Upper lobe of left lung (tissue), 6 donors: ENCODE results near the gene CAPN5. TPM values are rescaled to one million over a fixed set of nuclear protein-coding genes. Genes with fewer than 3 reads are reported as not detected.

Experiments used
- ATAC-seq, 2 donors: fragments of 200-7000 bp; cut with Tn5 transposase; one replicate each; pipeline ENCODE4 v1.9.1; 2022; ENCODE audit warnings: mild to moderate bottlenecking in 2 of 2, moderate library complexity in 2 of 2; ENCODE audit not compliant: low FRiP score in 2 of 2
- DNase-seq, 2 donors: peaks; one replicate each; pipeline ENCODE4 v3.0.0-alpha.2; 2019 to 2020
- H3K27ac ChIP-seq, 4 donors: fragments of 200-600 bp; sonication (generic); one replicate each; pipeline ENCODE4 v1.5.1; 2016 to 2019
- H3K27me3 ChIP-seq, 4 donors: fragments of 200-600 bp; sonication (generic); one replicate each; pipeline ENCODE4 v1.5.1; 2017 to 2019
- H3K36me3 ChIP-seq, 4 donors: fragments of 200-600 bp; sonication (generic); one replicate each; pipeline ENCODE4 v1.5.1; 2016 to 2019
- H3K4me1 ChIP-seq, 4 donors: fragments of 200-600 bp; sonication (generic); one replicate each; pipeline ENCODE4 v1.5.1; 2018 to 2019
- H3K4me3 ChIP-seq, 4 donors: fragments of 200-600 bp; sonication (generic); one replicate each; pipeline ENCODE4 v1.5.1; 2017 to 2019; ENCODE audit warnings: mild to moderate bottlenecking in 2 of 4, moderate library complexity in 1 of 4
- H3K9me3 ChIP-seq, 4 donors: fragments of 200-600 bp; sonication (generic); one replicate each; pipeline ENCODE4 v1.5.1; 2018 to 2019
- EP300 ChIP-seq, 4 donors: sonication (generic); formaldehyde crosslinking; IDR thresholded peaks; one replicate each; pipeline ENCODE4 v1.5.1; 2017; ENCODE audit warnings: antibody characterized with exemption in 4 of 4, control low read depth in 2 of 4
- POLR2A ChIP-seq, 4 donors: fragments of 450-650 bp; IDR thresholded peaks; one replicate each; pipeline ENCODE4 v1.5.1; 2016 to 2017; ENCODE audit warnings: antibody characterized with exemption in 4 of 4, mild to moderate bottlenecking in 2 of 4
- POLR2AphosphoS5 ChIP-seq, 2 donors: sonication (generic); formaldehyde crosslinking; IDR thresholded peaks; one replicate each; pipeline ENCODE4 v1.5.1; 2017; ENCODE audit warnings: antibody characterized with exemption in 2 of 2
- WGBS, 2 donors: methylation state at CpG; one replicate each; pipeline ENCODE4 v1.1.5; 2017 to 2018; 5-methylcytosine and 5-hydroxymethylcytosine counted together
- total RNA-seq, 6 donors: library from RNA; depleted of rRNA in 4 of 6; stranded (reverse); fragments of >200 nt in 4 of 6; gene quantifications; one replicate each; pipeline versions ENCODE4 v1.1.0 to v1.2.1, GENCODE V29; 2016 to 2021
- TF ChIP-seq, protein P1 (sequence below), 6 experiments: fragments of 450-650 bp in 4 of 6; fragments of 200-600 bp in 2 of 6; sonication (generic) in 2 of 6; IDR thresholded peaks; one replicate each; pipeline ENCODE4 v1.5.1; 2016 to 2019; ENCODE audit warnings: antibody characterized with exemption in 6 of 6
- donor health status: DM: no; HTN: no; CAD: no; lungs with moderate emphysema.
- donor health status: DM: no; HTN: yes; CAD: no; lungs with severe emphysema.

CAPN5 gene
- total RNA-seq, 6 donors from 2014 or later: 2.6 to 8.4 (median 4.4) TPM

- DNase-seq (no peak), ATAC-seq (no peak)
- WGBS, 2 donors: 68 to 94% methylated on average over 7 to 10 of the region's 11 CpGs
- Histone ChIP-seq H3K27me3 (no peaks in the 10 kb centered on the region), H3K9me3 (no peaks in the 10 kb centered on the region), H3K27ac (no peak overlapping the region), H3K36me3 (no peaks in the 10 kb centered on the region), H3K4me3 (no peak overlapping the region), H3K4me1 (peaks cover 0 to 1% (median under 1%) of the 10 kb centered on the region in 4 donors)
- TF ChIP-seq EP300 (IDR thresholded peaks at IDR 0.05) (no peak), POLR2AphosphoS5 (IDR thresholded peaks at IDR 0.05) (no peak), POLR2A (IDR thresholded peaks at IDR 0.05) (no peak)
- TF ChIP-seq, protein P1, sequence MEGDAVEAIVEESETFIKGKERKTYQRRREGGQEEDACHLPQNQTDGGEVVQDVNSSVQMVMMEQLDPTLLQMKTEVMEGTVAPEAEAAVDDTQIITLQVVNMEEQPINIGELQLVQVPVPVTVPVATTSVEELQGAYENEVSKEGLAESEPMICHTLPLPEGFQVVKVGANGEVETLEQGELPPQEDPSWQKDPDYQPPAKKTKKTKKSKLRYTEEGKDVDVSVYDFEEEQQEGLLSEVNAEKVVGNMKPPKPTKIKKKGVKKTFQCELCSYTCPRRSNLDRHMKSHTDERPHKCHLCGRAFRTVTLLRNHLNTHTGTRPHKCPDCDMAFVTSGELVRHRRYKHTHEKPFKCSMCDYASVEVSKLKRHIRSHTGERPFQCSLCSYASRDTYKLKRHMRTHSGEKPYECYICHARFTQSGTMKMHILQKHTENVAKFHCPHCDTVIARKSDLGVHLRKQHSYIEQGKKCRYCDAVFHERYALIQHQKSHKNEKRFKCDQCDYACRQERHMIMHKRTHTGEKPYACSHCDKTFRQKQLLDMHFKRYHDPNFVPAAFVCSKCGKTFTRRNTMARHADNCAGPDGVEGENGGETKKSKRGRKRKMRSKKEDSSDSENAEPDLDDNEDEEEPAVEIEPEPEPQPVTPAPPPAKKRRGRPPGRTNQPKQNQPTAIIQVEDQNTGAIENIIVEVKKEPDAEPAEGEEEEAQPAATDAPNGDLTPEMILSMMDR (IDR thresholded peaks at IDR 0.05): no peak
Measured at GRCh38 chr11:77088236-77089003, 21.6 kb downstream of the CAPN5 start.

DNA sequence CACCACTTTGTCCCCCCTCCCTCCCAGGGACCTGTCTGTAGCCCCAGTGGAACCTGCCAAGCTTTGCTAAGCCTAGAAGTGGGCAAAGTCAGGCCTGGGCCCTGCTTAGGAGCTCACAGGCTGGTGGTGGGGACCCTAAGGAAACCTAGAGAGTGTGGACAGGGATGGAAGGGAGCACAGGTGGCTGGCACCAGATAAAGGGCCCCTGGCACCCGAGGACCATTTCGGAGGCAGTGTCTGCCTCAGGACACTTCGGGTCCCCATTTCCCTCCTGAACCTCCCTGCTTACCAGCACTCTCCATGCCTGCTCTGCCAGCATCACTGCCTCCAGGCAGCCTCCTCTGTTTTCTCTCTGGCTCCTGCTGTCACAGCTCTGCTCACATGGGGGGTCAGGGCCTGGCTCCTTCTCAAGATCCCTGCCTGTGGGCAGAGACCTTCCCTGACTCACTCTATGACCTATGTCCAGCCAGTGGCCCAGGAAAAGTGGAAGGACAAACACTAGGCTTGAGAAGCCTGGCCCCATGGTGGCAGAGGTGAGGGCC, 22.3 kb downstream of the CAPN5 start:
- H3K4me3 ChIP-seq: no peak overlapping the region
- H3K4me1 ChIP-seq: no peaks in the 10 kb centered on the region
- no peaks in the 10 kb centered on the region for H3K27me3 ChIP-seq
- H3K36me3 ChIP-seq: no peaks in the 10 kb centered on the region
- ATAC-seq (no peak), DNase-seq (no peak)
- 79 to 90% methylated on average over 3 of the region's 3 CpGs for WGBS, 2 donors
- no peaks in the 10 kb centered on the region for H3K9me3 ChIP-seq
- TF ChIP-seq POLR2AphosphoS5 (IDR thresholded peaks at IDR 0.05) (no peak), EP300 (IDR thresholded peaks at IDR 0.05) (no peak), POLR2A (IDR thresholded peaks at IDR 0.05) (no peak)
- TF ChIP-seq, protein P1 (IDR thresholded peaks at IDR 0.05): no peak
- H3K27ac ChIP-seq: no peak overlapping the region

- 79% methylated on average over 4 of the region's 4 CpGs; no CpG with 5 or more reads in 1 of the 2 donors for WGBS, 2 donors
- no peaks in the 10 kb centered on the region for H3K4me1 ChIP-seq
- no peak for DNase-seq
- H3K36me3 ChIP-seq: no peaks in the 10 kb centered on the region
- TF ChIP-seq, protein P1 (IDR thresholded peaks at IDR 0.05): no peak
- TF ChIP-seq EP300 (IDR thresholded peaks at IDR 0.05) (no peak), POLR2A (IDR thresholded peaks at IDR 0.05) (no peak), POLR2AphosphoS5 (IDR thresholded peaks at IDR 0.05) (no peak)
- no peak overlapping the region for H3K27ac ChIP-seq
- no peak for ATAC-seq
- H3K4me3 ChIP-seq: no peak overlapping the region
- H3K27me3 ChIP-seq: no peaks in the 10 kb centered on the region
- no peaks in the 10 kb centered on the region for H3K9me3 ChIP-seq
Measured at GRCh38 chr11:77090046-77090372, 23.2 kb downstream of the CAPN5 start.

- H3K27me3 ChIP-seq: no peaks in the 10 kb centered on the region
- no peaks in the 10 kb centered on the region for H3K36me3 ChIP-seq
- 58 to 89% methylated on average over 4 to 12 of the region's 13 CpGs for WGBS, 2 donors
- no peaks in the 10 kb centered on the region for H3K9me3 ChIP-seq
- TF ChIP-seq, protein P1 (IDR thresholded peaks at IDR 0.05): no peak
- TF ChIP-seq POLR2AphosphoS5 (IDR thresholded peaks at IDR 0.05) (no peak), EP300 (IDR thresholded peaks at IDR 0.05) (no peak), POLR2A (IDR thresholded peaks at IDR 0.05) (no peak)
- no peak overlapping the region for H3K27ac ChIP-seq
- ATAC-seq (no peak), DNase-seq (no peak)
- no peaks in the 10 kb centered on the region for H3K4me1 ChIP-seq
- H3K4me3 ChIP-seq: no peak overlapping the region
Measured at GRCh38 chr11:77090373-77091111, 23.8 kb downstream of the CAPN5 start.
